CD4-positive, alpha-beta T cell treated with Interleukin-12 subunit alpha and Interleukin-12 subunit beta, for 1 hour (primary cell): Measurements from ENCODE around the gene ANKRD33.
"Not testable (repeated sequence)": the region's sequence is repeated elsewhere in the genome, so short reads cannot be mapped to it uniquely, and the experiment has no call there.

Experiments used
- DNase-seq: peaks from one replicate; pipeline ENCODE4 v3.0.0-alpha.2; 2020

The ANKRD33 gene

DNA sequence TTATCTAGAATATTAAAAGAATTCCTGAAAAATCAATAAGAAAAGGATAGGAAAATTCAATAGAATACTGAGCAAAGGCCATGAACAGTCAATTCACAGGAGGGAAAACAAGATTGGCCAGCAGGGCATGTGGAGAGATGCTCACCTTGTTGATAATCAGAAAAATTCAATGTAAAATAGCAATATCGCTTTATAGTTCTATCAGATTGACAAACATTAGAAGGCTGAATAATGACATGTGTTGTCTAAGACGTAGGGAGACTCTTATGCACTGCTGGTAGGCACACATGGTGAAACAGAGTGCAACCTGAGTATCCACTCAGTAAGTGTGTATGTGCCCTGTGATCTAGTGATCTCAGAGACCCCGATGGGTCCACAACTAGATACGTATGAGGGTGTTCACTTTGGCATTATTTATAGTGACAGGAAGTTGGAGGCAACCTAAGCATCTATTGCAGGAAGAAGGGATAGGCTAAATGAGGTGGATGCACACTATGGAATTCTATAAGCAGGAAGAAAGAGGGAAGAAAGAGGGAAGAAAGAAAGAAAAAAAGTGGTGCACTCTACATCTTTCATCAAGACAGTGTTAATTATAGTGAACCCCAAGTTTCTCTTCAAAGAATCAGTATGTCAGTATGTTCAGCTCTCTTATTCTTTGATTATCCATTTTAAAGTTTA is 3.8 kb upstream of the ANKRD33 start:
- DNase-seq = no peak

DNA sequence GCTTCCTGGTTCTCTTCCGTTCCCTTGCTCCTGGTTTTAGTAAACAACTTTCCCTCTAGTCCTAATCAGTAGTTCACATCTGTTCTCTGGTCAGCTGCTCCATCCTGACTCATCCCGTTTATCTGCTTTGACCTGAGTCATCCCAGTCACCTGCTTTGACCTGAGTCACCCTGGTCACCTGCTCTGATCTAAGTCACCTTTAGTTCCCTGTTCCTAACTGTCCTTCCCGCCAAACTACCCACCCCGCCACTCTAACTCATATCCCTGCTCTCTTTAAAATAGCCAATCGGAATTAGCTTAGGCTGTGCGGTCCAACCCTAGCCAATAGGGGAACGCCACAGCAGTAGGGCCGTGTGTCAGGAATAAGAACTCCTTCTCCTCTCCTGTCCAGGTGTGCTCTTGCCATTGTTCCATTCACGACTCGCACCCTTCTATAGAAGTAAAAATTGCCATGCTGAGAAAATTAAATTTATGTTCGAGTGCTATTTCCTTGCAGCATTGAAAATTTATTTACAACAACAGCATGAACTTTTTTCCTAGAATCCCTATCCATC is 3.1 kb upstream of the ANKRD33 start:
- DNase-seq = no peak

DNA sequence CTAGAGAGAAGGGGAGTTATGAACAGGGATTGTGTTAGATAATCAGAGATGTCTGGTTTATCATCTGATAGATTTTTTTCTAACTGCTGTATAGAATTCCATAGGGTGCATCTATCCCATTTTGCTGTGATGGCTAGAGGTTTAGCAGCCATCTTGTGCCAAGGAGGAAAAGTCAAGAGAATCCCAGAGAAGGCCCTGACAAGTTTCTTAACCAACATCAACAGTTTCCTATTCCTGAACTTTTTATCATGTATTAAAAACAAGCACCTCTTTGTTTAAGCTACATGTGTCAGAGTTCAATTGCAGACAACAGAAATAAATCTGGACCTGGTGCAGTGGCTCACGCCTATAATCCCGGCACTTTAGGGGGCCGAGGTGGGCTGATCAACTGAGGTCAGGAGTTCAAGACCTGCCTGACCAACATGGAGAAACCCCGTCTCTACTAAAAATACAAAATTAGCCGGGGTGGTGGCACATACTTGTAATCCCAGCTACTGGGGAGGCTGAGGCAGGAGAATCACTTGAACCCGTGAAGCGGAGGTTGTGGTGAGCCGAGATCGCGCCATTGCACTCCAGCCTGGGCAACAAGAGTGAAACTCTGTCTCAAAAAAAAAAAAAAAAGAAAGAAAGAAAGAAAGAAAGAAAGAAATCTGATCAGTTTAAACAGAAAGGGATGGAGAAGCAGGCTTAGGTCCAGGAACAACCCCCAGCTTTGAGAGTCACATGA is 2.4 kb upstream of the ANKRD33 start:
- DNase-seq = not testable (repeated sequence)

DNA sequence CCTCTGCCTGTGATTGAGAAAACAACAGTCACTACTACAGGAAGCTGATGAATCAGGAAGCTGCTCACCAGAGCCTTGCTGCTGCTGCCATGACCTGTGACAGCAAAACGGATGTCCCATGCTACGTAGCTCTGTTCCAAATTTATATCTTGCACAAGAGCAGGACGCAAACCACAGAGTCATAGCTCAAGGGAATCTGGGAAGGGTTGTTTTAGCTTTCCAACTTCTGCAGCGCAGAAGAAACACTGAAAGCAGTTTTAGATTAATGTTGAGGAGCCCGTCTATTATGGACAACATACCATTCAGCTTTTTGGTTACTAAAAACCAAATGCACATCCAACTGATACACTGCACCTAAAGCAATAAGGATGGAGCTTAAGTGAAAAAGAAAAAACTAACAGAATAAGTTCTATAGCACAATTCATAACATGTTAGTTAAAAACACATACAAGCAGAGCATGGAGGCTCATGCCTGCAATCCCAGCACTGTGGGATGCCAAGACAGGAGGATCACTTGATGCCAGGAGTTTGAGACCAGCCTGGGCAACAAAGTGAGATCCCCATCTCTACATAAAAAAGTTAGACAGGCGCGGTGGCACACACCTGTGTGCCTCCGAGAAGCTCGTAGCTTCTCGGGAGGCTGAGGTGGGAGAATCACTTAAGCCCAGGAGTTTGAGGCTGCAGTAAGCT is 1.7 kb upstream of the ANKRD33 start:
- peak; percentile 45 for DNase-seq

DNA sequence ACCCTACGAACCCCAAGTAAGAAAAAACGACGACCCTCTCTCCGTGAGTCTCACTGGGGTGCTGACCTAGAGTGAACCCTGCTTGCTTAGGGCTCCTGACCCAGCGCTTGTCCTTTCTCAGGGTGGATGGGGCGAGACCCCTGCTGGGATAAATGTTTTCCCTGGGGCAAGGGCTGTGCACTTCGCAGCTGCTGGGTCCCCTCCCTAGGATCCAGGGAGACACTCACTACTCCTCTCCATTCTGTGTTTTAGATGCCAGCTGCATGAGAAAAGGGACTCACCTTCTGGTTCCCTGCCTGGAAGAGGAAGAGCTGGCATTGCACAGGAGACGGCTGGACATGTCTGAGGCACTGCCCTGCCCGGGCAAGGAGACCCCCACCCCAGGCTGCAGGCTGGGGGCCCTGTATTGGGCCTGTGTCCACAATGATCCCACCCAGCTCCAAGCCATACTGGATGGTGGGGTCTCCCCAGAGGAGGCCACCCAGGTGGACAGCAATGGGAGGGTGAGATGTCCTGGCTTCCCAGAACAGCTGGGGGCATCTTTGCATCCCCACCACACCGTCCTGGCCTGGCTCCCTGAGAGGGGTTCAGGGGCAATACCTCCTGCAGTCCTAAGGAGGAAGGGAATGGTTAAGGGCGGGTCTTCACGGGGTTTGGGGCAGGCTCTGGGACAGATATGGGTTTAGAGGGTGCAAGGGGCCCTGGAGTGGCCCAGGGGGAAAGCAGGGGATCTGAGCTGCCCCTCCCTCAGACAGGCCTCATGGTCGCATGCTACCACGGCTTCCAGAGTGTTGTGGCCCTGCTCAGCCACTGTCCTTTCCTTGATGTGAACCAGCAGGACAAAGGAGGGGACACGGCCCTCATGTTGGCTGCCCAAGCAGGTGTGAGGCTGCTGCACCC is 663 bp downstream of the ANKRD33 start:
- DNase-seq = no peak

DNA sequence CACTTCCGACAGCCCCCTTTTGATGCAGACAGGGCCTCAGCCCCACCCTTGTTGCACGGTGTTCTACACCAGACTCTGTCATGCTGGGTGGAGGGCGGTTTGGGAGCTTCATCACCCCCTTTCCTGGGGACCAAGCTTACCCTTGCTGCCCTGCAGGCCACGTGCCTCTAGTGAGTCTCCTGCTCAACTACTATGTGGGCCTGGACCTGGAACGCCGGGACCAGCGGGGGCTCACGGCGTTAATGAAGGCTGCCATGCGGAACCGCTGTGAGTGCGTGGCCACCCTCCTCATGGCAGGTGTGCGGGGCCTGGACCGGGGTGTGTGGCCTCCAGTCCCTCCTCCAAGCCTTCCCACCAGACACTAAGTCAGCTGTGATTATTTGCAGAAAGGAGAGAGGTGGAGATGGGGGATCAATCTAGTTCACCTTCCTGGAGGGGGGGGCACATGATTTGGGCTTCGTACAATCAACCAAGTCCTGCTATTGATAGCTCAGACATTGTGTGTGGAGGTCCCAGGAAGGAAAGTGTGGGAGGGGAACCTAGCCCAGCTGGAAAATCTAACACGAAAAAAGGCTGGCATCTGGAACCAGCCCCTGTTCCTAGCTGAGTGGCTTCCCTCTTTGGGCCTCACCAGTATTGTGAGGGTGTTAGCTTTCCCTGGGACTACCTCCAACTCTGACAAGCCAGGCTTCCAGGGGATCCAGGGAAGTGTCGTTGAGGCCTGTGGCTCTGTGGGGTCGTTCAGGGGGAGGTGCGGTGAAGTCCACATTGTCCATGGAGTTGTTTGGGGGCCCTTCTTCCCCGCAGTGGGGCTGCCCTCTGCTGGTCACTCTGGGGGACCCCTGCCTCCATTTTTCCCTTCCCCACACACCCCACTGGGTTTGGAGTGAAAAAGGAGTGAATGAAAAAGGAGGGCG is 1.6 kb downstream of the ANKRD33 start:
- no peak for DNase-seq

DNA sequence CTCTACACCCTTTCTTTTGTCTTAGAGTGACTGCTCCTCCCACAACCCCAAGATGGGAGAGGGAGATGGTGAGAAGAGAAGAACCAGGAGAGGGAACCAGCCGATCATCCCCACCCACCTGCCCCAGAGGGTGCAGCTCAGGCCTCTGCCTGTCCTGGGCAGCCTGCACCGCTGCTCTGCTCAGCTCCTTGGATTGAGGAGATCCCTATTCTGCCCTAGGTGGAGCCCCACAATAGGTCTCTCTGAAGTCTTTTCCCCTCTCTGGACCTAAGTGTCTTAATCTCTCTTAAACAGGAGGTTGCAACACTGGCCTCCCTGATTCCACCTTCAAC is 2.2 kb downstream of the ANKRD33 start:
- DNase-seq = no peak

DNA sequence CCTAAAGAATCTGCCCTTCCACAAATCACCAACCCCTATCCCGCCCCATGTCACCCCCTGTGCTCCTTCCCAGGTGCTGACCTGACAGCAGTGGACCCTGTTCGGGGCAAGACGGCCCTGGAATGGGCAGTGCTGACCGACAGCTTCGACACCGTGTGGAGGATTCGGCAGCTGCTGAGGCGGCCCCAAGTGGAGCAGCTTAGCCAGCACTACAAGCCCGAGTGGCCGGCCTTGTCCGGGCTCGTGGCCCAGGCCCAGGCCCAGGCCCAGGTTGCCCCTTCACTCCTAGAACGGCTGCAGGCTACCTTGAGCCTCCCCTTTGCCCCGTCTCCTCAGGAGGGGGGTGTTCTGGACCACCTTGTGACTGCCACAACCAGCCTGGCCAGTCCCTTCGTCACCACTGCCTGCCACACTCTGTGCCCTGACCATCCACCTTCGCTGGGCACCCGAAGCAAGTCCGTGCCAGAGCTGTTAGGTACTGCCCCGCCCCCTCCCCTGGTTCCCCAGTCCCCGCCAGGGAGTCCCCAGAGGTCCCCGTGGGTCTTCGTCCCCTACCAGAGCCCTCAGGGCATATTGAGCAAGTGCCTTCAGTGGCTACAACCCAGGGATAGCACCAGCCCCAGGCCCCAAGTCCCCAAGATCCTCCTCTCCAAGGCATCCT is 2.7 kb downstream of the ANKRD33 start:
- no peak for DNase-seq

DNA sequence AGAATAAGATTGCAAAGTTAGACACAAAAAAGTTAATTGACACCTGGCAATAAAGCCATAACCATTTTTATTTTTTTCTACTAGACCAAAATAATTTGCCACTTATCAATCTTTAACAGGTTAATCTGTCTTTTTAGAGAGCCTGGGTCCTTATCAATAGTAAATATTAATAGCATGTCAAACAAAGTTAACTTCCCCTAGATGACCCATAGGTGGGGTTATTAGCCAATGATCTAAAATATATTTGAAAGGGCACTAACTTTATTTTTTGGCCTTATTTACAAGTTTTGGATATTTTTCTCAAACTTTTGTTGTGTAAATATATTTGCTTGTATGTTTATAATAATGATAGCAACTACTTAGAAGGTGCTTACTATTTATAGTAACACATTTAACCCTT is 3.9 kb downstream of the ANKRD33 start:
- DNase-seq = no peak

DNA sequence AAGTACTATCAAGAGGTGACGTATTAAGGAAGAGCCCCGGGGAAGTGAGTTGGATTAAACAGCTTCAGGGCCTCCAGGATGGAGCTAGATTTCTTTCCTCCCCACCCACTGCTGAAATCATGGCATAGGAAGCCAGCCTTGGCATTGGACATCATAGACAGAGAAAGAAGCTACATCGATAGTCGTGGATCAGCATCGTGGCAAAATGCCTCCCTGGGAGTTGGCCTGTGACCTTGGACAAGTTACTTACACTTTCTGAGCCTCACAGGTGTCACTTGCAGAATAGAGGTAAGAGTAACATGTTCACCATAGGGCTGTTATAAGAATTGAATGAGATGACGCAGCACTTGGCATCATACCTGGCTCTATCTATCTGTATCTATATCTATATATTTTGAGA is 5.9 kb downstream of the ANKRD33 start:
- no peak for DNase-seq

DNA sequence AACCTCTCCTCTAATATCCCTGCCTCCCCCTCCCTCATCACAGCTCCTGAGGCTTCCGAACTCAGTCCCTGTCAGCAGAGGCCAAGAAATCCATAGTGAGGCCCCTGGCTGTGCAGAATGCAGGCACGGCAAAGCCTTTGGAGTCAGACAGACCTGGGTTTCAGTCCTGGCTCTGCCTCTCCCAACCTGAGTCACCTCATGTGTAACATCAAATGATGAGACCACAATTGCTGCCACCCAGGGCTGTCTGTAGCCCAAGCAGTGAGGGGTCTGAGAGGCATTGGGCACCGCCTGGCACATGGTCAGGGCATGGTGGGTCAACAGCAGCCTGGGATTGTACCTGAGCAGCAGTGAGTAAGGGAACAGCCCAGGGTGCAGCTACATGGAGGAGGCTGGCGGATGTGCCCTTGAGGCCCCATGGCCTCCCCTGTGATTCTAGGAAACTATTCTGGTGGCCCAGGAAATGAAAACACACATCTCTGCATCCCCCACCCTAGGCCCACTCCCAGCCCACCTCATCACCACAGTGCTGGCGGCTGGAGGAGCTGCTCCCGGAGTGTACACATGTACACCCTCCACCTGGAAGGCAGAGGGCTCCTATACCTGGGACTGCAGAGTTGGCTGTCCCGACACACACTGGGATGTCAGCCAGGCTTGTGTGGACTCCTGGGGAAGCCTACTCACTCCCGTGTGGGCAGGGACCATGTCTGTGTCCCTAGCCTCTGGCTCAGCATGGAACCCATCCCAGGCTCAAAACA is 7.7 kb downstream of the ANKRD33 start:
- DNase-seq = no peak

DNA sequence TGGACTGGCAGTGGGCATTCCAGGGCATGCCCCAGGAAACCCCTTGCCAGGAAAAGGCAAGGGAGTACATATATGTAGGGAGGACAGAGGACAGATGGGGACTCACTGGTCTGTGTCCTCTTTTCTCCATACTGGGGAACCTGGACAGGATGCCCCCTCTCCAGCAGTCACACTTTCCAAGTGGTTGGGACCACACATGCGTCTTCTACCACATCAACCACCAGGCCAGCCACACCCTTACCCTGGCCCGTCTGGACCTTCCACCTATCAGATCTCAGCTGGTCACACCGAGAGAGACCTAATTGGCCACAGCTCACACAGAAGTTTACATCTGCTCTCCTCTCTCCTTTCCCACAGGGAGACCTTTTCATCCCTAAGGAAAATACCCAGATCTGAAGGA is 8.3 kb downstream of the ANKRD33 start:
- no peak for DNase-seq

DNA sequence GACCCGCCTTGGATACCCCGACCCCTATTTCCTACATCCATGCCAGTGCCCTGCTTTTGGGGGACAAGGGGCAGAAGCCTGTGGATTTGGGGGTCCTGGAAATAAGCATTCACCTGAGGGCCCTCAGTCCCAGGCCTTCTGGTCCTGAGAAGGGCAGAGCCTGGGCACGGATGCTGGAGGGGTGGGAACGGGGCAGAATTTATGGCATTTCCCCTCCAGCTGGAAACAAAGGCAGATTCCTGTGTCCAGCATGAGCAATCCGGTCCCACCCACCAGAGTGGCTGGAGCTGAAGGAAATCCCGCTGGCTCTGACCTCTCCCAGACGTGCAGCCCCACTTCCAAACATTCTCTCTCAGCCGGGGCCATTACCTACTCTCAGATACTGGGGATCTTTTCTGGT is 9.3 kb downstream of the ANKRD33 start:
- no peak for DNase-seq

DNA sequence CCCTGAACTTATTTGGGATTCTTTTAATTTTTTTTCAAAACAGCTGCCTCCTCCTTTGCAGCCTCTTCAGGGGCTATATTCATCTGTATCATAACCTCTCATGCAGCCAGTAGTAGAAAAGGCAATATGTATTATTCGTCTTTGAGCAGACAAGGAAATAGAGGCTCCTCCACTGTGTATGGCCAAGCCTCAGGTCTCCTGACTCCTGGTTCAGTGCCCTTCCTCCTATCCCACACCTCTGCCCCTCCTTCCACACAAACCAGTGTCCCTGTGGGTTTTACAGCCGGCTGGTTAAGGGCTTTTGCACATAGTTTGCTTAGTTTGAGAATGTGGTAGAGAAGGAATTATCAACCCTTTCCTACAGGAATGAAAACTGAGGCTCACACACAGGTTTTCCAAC is 10.6 kb downstream of the ANKRD33 start:
- DNase-seq = no peak

DNA sequence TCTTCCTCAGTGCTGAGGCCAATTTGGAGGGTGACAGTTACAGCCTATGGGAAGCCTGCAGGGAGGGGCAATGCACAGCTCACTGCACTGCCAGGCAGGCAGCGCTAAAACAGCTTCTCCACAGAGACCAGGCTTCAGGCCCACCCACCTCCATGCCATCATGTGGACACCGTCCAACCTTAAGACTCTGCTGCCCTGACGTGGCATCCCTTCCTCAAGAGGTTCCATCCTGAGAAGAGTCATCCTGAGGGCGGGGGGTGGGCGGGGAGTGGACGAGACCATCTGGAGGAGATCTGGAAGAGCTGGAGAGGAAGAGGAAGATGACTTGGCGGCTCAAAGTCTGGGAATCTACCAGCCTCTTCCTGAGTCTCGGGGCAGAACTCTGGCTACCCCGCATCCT is 11.0 kb downstream of the ANKRD33 start:
- no peak for DNase-seq

DNA sequence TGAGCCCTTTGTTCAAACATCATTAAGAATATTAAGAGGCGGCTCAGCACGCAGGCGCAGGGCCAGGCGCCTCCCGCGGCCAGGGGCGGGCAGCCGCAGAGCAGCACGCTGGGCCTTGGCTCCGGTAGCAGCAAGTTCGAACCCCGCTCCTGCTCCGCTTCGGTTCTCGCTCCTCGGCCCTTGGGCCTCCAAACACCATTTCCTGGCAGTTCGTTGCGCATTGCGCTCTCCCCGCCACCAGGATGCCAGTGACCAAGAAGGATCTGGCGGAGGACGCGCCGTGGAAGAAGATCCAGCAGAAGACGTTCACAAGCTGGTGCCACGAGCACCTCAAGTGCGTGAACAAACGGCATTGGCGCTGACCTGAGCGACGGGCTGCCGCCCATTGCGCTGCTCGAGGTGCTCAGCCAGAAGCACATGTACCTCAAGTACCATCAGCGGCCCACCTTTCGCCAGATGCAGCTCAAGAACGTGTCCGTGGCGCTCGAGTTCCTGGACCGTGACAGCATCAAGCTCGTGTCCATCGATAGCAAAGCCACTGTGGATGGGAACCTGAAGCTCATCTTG is 12.5 kb downstream of the ANKRD33 start:
- DNase-seq = no peak

DNA sequence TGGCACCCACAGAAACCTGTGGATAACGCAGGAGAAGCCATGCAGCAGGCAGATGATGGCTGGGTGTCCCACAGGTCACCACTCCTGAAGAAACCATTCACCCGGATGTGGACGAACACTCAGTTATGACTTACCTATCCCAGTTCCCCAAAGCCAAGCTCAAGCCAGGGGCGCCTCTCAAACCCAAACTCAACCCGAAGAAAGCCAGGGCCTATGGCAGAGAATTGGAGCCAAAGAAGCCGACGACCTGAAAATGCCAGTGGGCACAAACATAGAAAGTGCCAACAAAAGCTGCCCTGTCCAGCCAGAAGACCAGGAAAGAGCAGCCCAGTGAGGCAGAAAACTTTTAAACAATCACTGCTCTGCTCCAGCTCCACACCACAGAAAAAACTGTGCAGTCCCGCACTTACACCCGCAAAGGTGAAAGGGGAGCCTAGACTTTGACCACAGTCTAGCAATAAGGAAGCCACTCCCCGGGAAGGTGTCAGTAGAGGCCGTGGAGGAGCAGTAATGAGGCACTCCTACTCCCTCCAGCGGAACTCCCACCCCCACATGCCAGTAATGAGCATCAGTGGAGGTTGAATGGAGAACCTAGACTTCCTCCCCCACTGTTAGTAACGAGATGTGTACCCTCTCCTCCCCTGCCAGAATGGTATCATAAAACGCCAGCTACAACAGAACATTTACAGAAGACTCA is 13.4 kb downstream of the ANKRD33 start:
- no peak for DNase-seq

DNA sequence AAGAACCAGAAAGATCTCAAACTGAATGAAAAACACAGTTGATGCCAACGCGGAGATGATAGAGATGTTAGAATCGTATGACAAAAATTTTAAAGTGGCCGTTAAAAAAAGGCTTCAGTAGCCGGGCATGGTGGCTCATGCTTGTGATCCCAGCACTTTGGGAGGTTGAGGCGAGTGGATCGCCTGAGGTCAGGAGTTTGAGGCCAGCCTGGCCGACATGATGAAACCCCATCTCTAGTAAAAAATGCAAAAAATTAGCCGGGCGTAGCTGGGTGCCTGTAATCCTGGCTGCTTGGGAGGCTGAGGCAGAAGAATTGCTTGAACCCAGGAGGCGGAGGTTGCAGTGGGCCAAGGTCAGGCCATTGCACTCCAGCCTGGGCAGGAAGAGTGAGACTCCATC is 14.0 kb downstream of the ANKRD33 start:
- no peak for DNase-seq

DNA sequence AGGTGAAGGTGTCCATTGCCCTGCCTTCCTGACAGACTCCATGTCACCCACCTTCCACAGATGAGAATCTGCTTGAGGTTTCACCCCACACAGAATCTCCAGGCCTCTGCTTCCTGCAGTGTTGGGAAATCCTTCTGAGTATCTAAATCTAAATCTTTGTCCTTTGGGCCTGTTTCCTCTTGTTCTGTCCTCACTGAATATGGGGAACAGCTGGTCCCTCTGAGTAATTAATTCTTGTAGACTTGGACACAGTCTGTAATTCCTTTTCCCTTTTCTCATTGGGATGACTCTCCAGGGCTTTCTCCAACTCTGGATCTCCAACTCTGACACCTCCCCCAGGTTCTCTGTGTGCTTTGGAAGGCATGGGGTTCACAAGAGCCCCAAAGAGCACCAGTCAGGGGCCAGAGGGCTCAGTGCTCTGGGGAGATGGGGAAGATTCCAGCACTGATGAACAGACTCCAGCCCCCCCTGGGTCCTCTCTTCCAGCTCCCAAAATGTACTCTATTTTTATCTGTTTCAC is 17.1 kb downstream of the ANKRD33 start:
- no peak for DNase-seq
